Type B pancreatic cell (in vitro differentiated cells): ENCODE data around the gene PLPP4. TPM values are rescaled to one million over a fixed set of nuclear protein-coding genes. Genes with fewer than 3 reads are reported as not detected.

Source experiments
- DNase-seq: peaks from one replicate; pipeline ENCODE4 v3.0.0; 2021; ENCODE audit warnings: mixed read lengths; ENCODE audit not compliant: unreplicated experiment; ENCODE audit errors: extremely low spot score
- H3K27ac Mint-ChIP-seq: 2 replicates; pipeline ENCODE4 v1.8.0; 2021; ENCODE audit warnings: mild to moderate bottlenecking, mixed read lengths
- H3K27me3 Mint-ChIP-seq: 2 replicates; pipeline ENCODE4 v1.8.0; 2021; ENCODE audit warnings: mixed read lengths
- H3K36me3 Mint-ChIP-seq: 2 replicates; pipeline ENCODE4 v1.8.0; 2021; ENCODE audit warnings: mixed read lengths
- H3K4me1 Mint-ChIP-seq: one replicate; pipeline ENCODE4 v1.8.0; 2021; ENCODE audit warnings: mixed read lengths; ENCODE audit not compliant: unreplicated experiment
- H3K4me3 Mint-ChIP-seq: 2 replicates; pipeline ENCODE4 v1.8.0; 2021; ENCODE audit warnings: mild to moderate bottlenecking, mixed read lengths
- H3K9me3 Mint-ChIP-seq: 2 replicates; pipeline ENCODE4 v1.8.0; 2021; ENCODE audit warnings: mixed read lengths
- total RNA-seq: library from RNA; stranded (reverse); gene quantifications from 2 replicates; pipeline ENCODE4 v1.2.1, GENCODE V29; 2021; ENCODE audit warnings: low replicate concordance
- TF ChIP-seq, protein P1 (sequence below): fragments of 200-600 bp; sonication (generic); conservative IDR thresholded peaks from 2 replicates; pipeline ENCODE4 v1.5.0; 2021; ENCODE audit warnings: antibody characterized with exemption, mild to moderate bottlenecking

PLPP4 gene
- total RNA-seq, 1 donor from 2014 or later: 4.4 TPM

DNA sequence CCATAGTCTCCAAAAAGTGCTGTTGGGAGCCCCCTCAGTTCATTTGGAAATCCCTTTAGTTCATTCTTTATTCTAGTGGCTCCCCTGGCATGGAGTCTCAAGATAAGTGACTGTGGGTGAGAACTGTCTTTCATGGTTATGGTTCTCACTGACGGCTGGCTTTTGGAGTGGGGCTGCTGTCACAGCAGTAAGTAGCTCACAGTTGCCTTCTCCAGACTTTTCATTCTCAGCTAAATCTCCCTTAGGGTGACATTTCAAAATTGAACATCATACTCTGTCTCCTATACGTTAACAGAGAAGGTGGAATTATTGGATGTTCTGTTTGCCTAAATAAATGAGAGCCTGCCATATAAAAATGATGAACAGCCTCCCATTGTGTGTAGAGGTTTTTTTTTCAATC is 58.7 kb downstream of the PLPP4 start:
- Mint-ChIP-seq H3K27ac (no peak overlapping the region), H3K27me3 (peaks cover 42% of the 10 kb centered on the region), H3K4me3 (no peak overlapping the region), H3K36me3 (no peaks in the 10 kb centered on the region), H3K4me1 (no peaks in the 10 kb centered on the region), H3K9me3 (peaks cover 3% of the 10 kb centered on the region)
- no peak for DNase-seq
- TF ChIP-seq, protein P1, sequence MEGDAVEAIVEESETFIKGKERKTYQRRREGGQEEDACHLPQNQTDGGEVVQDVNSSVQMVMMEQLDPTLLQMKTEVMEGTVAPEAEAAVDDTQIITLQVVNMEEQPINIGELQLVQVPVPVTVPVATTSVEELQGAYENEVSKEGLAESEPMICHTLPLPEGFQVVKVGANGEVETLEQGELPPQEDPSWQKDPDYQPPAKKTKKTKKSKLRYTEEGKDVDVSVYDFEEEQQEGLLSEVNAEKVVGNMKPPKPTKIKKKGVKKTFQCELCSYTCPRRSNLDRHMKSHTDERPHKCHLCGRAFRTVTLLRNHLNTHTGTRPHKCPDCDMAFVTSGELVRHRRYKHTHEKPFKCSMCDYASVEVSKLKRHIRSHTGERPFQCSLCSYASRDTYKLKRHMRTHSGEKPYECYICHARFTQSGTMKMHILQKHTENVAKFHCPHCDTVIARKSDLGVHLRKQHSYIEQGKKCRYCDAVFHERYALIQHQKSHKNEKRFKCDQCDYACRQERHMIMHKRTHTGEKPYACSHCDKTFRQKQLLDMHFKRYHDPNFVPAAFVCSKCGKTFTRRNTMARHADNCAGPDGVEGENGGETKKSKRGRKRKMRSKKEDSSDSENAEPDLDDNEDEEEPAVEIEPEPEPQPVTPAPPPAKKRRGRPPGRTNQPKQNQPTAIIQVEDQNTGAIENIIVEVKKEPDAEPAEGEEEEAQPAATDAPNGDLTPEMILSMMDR: no peak

DNA sequence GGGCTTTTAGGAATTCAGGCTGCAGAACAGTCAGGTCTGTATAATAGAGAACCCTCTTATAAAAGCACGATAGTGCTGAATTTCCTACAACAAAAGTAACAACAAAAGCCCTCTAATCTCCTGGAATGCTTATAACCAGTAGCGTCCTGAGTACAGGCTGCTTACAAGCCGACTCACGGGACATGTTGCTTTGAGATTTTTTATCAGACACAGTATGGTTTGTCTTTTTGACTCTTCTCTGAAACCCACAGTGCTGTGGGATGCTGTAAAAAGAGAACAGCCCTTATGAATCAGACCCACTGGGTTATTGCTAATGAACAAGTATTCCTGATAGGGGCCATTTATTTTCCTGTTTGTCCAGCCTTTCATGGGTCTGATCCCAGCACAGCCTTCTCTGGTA is 59.4 kb downstream of the PLPP4 start:
- peaks cover 42% of the 10 kb centered on the region for H3K27me3 Mint-ChIP-seq
- H3K4me1 Mint-ChIP-seq: no peaks in the 10 kb centered on the region
- peaks cover 3% of the 10 kb centered on the region for H3K9me3 Mint-ChIP-seq
- TF ChIP-seq, protein P1: no peak
- H3K36me3 Mint-ChIP-seq: no peaks in the 10 kb centered on the region
- no peak for DNase-seq
- no peak overlapping the region for H3K27ac Mint-ChIP-seq
- H3K4me3 Mint-ChIP-seq: no peak overlapping the region

GRCh38 chr10:120517196-120517595 is 60.2 kb downstream of the PLPP4 start:
- H3K4me3 Mint-ChIP-seq: no peak overlapping the region
- H3K27me3 Mint-ChIP-seq: peaks cover 43% of the 10 kb centered on the region
- H3K9me3 Mint-ChIP-seq: peaks cover 3% of the 10 kb centered on the region
- no peaks in the 10 kb centered on the region for H3K36me3 Mint-ChIP-seq
- no peaks in the 10 kb centered on the region for H3K4me1 Mint-ChIP-seq
- TF ChIP-seq, protein P1: no peak
- DNase-seq: no peak
- no peak overlapping the region for H3K27ac Mint-ChIP-seq

GRCh38 chr10:120517881-120518484 is 61.0 kb downstream of the PLPP4 start:
- TF ChIP-seq, protein P1: no peak
- Mint-ChIP-seq H3K9me3 (peaks cover 3% of the 10 kb centered on the region), H3K27me3 (peaks cover 47% of the 10 kb centered on the region), H3K27ac (no peak overlapping the region), H3K36me3 (no peaks in the 10 kb centered on the region), H3K4me1 (no peaks in the 10 kb centered on the region), H3K4me3 (no peak overlapping the region)
- DNase-seq: no peak

GRCh38 chr10:120521880-120522279 is 64.9 kb downstream of the PLPP4 start:
- H3K36me3 Mint-ChIP-seq: no peaks in the 10 kb centered on the region
- DNase-seq: no peak
- H3K27ac Mint-ChIP-seq: no peak overlapping the region
- H3K27me3 Mint-ChIP-seq: peaks cover 47% of the 10 kb centered on the region
- TF ChIP-seq, protein P1: no peak
- H3K4me3 Mint-ChIP-seq: no peak overlapping the region
- no peaks in the 10 kb centered on the region for H3K9me3 Mint-ChIP-seq
- no peaks in the 10 kb centered on the region for H3K4me1 Mint-ChIP-seq

GRCh38 chr10:120527691-120528090 is 70.7 kb downstream of the PLPP4 start:
- H3K27me3 Mint-ChIP-seq: peaks cover 22% of the 10 kb centered on the region
- no peak for DNase-seq
- TF ChIP-seq, protein P1: no peak
- no peaks in the 10 kb centered on the region for H3K9me3 Mint-ChIP-seq
- no peaks in the 10 kb centered on the region for H3K4me1 Mint-ChIP-seq
- no peak overlapping the region for H3K4me3 Mint-ChIP-seq
- no peaks in the 10 kb centered on the region for H3K36me3 Mint-ChIP-seq
- no peak overlapping the region for H3K27ac Mint-ChIP-seq
